Measurements from ENCODE around the gene ANGEL2.

GRCh38 chr1:212981025-212981495, 34.6 kb downstream of the ANGEL2 start:
- TF ChIP-seq, protein P1, sequence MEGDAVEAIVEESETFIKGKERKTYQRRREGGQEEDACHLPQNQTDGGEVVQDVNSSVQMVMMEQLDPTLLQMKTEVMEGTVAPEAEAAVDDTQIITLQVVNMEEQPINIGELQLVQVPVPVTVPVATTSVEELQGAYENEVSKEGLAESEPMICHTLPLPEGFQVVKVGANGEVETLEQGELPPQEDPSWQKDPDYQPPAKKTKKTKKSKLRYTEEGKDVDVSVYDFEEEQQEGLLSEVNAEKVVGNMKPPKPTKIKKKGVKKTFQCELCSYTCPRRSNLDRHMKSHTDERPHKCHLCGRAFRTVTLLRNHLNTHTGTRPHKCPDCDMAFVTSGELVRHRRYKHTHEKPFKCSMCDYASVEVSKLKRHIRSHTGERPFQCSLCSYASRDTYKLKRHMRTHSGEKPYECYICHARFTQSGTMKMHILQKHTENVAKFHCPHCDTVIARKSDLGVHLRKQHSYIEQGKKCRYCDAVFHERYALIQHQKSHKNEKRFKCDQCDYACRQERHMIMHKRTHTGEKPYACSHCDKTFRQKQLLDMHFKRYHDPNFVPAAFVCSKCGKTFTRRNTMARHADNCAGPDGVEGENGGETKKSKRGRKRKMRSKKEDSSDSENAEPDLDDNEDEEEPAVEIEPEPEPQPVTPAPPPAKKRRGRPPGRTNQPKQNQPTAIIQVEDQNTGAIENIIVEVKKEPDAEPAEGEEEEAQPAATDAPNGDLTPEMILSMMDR (IDR thresholded peaks at IDR 0.05; ENCODE audit: insufficient read depth, low read length, poor library complexity, severe bottlenecking): no peak
- TF ChIP-seq EZH2phosphoT487 (conservative IDR thresholded peaks at IDR 0.05; ENCODE audit: low read length): no peak
